GM19099 (cell line): ENCODE measurements around the gene CHAF1A.

Experiments
- POLR2A ChIP-seq: IDR thresholded peaks from 3 replicates; pipeline ENCODE4 v1.6.1; 2011; ENCODE audit warnings: low read depth; ENCODE audit not compliant: insufficient read length; ENCODE audit errors: extremely low read depth

Gene CHAF1A

DNA sequence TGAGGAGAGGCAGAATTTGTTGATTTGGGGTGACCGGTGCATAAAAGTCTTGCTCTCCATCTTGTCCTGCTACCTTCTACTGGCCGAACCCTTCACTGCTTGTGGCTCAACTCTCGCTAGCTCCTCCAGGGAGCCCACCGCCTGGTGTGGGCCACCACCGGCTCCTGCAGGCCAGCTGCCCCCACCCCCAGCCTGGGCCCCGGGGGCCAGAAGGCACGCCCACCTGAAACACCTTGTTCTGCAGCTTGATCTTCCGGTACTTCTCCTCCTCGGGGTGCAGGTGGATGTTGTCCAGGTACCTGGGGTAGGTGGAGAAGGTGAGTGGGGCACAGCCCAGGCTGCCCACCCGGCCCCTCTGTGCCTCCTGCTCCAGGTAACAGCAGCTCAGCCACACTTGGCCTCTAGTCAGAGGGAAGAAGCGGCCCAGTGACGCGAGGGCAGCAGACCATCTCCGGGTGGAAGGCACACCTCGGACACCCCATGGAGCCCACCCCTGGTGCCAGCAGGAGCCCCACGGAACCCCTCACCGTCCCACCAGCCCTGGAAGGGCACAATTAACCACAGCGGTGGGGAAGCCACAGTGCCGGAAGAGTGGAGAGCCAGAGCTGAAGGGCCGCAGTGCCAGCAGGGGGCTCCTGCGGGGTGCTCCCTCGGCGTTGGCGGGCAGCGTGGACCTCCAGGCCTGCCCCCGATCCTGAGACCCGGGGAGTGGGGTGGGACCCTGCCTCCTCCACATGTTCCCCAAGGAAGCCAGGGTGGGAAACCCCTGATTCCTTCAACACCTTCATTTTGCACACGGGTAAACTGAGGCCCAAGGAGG lies 45.1 kb downstream of the CHAF1A start:
- no peak for TF ChIP-seq POLR2A

DNA sequence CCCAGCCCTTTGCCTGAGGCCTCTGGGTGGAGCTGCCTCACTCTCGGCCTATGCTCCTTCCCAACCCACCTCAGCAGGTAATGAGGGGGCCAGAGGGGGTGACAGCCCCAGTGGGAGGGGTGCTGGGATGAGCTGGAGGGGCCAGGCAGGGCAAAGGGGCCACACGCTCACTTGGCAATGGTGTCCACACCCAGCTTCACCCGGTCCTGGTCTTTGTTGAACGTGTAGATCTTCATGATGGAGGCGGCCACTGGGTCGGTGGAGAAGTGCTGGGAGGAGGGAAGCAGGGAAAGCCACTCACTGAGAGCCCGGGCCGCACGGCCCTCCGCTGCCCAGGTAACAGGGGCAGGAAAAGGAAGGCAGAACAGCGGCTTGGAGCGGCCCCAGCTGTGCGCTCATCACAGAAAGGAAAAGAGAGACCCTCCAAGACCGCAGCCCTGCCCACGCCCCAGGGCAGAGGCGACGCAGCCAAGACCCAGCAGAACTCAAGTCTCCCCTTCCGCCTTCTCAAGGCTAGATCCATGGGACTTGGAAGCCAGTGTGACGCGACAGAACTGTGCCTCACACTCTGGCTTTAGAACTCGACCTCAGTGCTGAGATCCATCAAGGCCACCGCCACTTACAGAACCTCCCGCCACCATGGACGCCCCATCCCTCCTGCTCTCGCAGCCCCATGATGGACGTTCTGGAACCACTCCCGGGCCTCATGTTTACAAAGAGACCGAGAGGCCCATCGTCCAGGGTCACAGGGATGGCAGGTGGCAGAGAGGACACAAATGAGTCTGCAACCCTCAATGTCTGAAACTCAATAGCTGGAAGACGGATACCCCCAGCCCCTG lies 45.9 kb downstream of the CHAF1A start:
- TF ChIP-seq POLR2A, result no peak

DNA sequence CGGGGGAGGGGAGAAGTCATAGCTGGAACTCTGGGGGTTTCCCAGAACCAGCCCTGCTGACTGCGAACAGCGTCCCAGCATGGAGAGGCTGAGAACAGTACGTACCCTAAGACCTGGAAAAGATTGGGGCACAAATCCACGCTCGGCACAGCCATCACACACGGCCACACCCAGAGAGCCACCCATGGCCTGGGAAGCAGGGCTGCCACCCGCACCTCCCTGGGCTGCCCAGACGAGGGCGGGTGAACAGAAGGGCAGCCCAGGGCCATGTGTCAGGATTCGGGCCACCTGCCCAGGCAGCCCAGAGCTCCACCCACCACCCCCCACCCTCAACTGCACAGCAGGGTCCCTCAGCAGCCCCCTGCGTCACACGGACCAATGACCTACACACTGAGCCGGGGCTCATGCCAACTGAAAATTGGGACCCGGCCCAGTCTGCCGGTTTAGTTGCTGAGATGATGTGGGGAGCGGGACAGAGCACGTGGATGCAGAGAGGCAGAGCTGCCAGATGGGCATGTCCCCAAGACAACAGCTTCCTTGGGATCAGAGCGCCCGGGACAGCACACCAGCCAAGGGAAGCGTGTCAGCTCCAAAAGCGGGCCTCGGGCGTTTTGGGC lies 46.7 kb downstream of the CHAF1A start:
- TF ChIP-seq POLR2A, result no peak

DNA sequence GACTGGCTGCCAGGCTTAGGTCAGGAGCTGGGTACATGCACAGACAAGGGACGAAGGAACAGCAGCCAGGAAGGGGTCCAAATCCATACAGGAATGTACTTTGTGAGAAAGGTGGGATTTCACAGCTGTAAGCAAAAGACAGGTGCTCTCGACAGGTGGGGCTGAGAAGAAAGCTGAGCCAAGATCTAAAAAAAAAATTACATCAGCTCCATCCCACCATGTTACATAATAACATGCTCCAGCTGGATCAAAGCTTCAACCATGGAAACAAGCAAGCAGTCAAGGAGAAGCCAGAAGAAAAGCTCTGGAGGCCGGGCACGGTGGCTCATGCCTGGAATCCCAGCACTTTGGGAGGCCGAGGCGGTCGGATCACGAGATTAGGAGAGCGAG lies 47.2 kb downstream of the CHAF1A start:
- no peak for TF ChIP-seq POLR2A

DNA sequence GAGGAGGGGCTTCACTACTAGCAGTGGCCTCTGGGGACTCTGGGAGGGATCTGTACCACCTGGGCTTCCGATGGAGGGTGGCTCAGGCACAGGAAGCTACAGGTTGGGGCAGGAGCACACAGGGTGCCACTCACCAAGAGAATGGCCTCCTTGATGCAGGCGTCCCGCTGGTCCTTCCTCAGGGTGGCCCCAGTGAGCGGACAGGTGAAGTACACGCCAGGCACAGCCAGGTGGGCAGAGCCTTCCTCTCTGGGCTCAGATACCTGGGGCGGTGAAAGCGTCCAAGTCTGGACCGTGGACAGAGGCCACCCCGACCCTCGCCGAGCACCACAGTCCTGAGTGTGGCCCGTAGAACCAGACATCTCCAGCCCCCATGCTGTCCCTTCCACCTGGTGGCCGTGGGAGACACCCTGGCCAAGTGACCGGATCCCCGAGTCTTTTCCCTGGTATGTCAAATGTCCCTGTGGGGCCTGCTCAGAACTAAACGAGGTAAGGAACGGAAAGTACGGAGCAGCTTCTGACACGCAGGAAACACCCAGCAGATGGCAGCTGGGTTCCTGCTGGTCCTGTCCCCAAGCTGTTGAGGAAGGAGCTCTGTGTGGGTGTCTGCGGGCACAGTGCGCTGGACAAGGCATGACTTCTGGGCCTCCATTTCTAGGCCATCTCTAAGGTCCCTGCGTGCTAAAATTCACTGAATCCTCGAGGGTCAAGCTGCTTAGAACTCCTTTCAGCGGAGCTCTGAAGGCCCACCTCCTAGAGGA lies 50.0 kb downstream of the CHAF1A start:
- TF ChIP-seq POLR2A, result no peak

- TF ChIP-seq POLR2A, result no peak
These were observed 51.1 kb downstream of the CHAF1A start for GRCh38 chr19:4453232-4454179.

DNA sequence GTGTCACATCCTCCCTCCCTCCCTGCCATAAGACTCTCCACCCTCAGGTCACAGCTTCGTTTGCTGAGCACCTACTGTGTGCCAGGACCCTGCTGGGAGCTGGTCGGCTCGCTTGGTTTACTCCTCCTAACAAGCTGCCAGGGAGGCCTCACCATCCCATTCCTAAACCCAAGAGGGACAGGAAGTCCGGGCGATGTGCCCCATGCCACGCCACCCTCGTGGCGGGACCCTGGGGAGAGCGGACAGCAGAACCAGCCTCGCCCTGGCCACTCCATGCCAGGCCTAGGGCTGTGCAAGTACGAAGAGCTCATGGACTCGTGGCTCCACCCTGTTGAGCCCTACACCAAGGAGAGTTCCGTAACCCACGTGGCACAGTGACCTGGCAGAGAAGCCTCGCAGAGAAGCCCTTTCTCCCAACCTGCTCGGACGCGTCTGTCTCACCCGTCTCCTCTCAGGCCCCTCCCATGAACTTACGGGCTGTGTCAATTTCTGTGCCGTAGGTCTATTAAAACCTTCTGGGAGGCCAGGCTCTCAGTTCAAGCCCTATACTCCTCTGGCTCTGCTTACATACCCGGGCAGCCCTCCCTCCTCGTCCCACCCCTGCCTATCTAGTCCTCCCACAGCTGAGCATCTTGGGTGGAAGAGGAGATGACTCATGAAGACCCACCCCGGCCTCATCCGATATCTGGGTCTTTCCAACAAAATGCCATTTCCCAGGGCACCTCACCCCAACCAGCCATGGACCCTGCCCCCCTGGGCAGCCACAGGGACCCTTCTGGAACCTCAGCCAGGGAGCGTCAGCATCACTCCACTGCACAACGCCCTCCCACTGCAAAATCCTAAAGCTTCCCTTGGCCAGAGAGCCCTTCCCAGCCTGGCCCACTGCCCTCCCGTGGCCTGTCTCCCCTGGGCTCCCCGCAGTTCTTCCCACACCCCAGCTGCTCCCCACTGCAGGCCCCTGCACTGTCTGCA lies 52.6 kb downstream of the CHAF1A start:
- no peak for TF ChIP-seq POLR2A

- no peak for TF ChIP-seq POLR2A
These were observed 53.5 kb downstream of the CHAF1A start for GRCh38 chr19:4455719-4456475.

GRCh38 chr19:4456476-4456842 lies 54.0 kb downstream of the CHAF1A start:
- TF ChIP-seq POLR2A, result no peak

DNA sequence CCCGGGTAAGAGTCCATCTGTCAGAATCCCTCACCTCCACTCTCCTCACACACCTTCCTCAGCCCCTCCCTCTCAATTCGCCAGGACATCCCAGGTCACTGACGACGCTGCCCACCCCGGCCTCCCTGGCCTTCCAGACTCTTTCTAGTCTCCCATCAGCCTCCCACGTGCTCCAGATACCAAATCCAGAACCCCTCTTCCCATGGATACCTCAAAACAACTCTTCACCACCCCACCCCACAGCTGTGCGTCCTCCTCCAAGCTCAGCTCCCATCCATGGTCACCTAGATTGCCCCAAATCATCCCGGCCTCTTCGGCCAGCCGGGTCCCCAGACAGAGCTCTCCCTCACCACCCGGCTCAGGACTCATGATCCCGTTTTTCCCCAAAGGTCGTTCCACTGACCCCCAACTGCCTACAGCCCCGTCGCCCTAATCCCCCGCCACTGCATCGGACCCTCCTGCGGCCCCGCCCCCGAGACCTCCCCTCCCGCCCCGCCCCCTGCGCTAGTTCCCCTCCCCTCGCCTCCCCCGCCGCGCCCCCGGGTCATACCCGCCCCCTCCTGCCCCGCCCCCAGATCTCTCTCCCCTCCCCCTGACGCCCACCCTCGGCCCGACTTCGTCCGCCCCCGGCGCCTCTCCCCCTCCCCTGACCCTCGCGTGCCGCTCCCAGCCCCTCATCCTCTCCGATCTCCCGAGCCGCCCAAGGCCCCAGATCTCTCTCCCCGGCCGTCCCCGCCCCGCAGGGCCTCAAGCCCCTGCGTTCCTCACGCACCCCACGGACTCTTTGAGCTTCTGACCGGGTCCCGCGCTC lies 54.6 kb downstream of the CHAF1A start:
- no peak for TF ChIP-seq POLR2A

DNA sequence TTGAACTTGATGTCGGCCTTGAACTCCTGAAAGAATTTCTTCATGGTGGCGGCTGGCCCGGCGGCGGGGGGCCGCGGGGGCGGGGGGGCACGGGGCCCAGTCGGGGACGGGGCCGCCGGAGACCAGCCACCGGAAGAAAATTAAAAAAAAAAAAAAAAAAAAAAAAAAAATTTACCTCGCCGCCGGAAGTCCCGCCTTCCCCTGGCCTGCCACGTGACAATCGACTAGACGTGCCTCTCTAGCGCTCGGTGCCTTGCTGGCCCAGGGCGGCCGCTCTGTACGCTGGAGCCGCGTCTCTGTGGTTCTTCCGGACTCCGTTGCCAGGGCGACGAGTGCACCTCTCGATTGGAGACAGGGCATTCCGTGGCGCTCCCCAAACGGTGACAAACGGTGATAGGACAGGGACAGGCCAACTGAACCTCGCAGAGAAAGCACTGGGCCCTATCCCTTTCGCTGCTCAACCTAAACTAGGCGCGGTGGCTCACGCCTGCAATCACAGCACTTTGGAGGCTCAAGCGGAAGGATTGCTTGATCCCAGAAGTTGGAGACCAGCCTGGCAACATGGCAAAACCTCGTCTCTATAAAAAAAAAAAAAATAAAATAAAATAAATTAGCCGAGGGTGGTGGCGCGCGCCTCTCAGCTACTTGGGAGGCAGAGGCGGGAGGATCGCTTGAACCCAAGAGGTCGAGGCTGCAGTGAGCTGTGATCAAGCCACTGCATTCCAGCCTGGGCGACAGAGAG lies 55.4 kb downstream of the CHAF1A start, which contains the start of gene UBXN6:
UBXN6 (minus strand) TSS at position 141 of the 742 bp plus-strand sequence; CDS start at position 44, 97 bp downstream.
- TF ChIP-seq POLR2A, result peak; percentile 19
